SK-N-SH treated with all-trans-retinoic acid at 6 μM for 48 hours (cell line): ENCODE measurements around the gene ZNF362.

Experiments used
- ATAC-seq: fragments of 200-7000 bp; cut with Tn5 transposase; 3 replicates; pipeline ENCODE4 v1.9.1; 2020; ENCODE audit warnings: mild to moderate bottlenecking, moderate library complexity
- ARNTL ChIP-seq: fragments of 450-650 bp; formaldehyde crosslinking; IDR thresholded peaks from 2 replicates; pipeline ENCODE4 v1.5.0; 2020; ENCODE audit warnings: low read depth, mild to moderate bottlenecking, moderate library complexity, borderline replicate concordance
- BACH2 ChIP-seq: fragments of 250-450 bp; sonication (Bioruptor Pico); IDR thresholded peaks from 2 replicates; pipeline ENCODE4 v1.9.0; 2021; ENCODE audit warnings: mild to moderate bottlenecking, borderline replicate concordance
- CREB5 ChIP-seq: fragments of 250-450 bp; sonication (Bioruptor Pico); IDR thresholded peaks from 2 replicates; pipeline ENCODE4 v1.5.1; 2020; ENCODE audit warnings: low read depth, mild to moderate bottlenecking, moderate library complexity
- CSDC2 ChIP-seq: fragments of 250-450 bp; sonication (Bioruptor Pico); IDR thresholded peaks from 2 replicates; pipeline ENCODE4 v1.5.0; 2020; ENCODE audit warnings: mild to moderate bottlenecking, moderate library complexity
- CSRNP3 ChIP-seq: fragments of 250-450 bp; sonication (Bioruptor Pico); IDR thresholded peaks from 2 replicates; pipeline ENCODE4 v1.5.1; 2021; ENCODE audit warnings: mild to moderate bottlenecking, moderate library complexity
- GLIS3 ChIP-seq: fragments of 250-450 bp; sonication (Bioruptor Pico); IDR thresholded peaks from 2 replicates; pipeline ENCODE4 v1.5.0; 2020; ENCODE audit warnings: mild to moderate bottlenecking, moderate library complexity
- ISL1 ChIP-seq: fragments of 250-450 bp; sonication (Bioruptor Pico); IDR thresholded peaks from 2 replicates; pipeline ENCODE4 v2.1.2; 2022; ENCODE audit warnings: mild to moderate bottlenecking, moderate library complexity
- OSR1 ChIP-seq: fragments of 250-450 bp; sonication (Bioruptor Pico); IDR thresholded peaks from 2 replicates; pipeline ENCODE4 v1.8.0; 2022; ENCODE audit warnings: moderate library complexity, mild to moderate bottlenecking, inconsistent platforms
- POU6F1 ChIP-seq: fragments of 250-450 bp; sonication (Bioruptor Pico); IDR thresholded peaks from 2 replicates; pipeline ENCODE4 v1.8.0; 2021; ENCODE audit warnings: low read depth, mild to moderate bottlenecking, moderate library complexity, borderline replicate concordance
- PPARA ChIP-seq: fragments of 250-450 bp; sonication (Bioruptor Pico); IDR thresholded peaks from 2 replicates; pipeline ENCODE4 v1.5.0; 2020; ENCODE audit warnings: mild to moderate bottlenecking, borderline replicate concordance
- RARB ChIP-seq: fragments of 250-450 bp; sonication (Bioruptor Pico); IDR thresholded peaks from 2 replicates; pipeline ENCODE4 v1.8.0; 2021; ENCODE audit warnings: mild to moderate bottlenecking, moderate library complexity
- SNAI2 ChIP-seq: fragments of 250-450 bp; sonication (Bioruptor Pico); IDR thresholded peaks from 2 replicates; pipeline ENCODE4 v1.5.0; 2020; ENCODE audit warnings: mild to moderate bottlenecking, moderate library complexity
- TCF4 ChIP-seq: fragments of 250-450 bp; sonication (Bioruptor Pico); IDR thresholded peaks from 2 replicates; pipeline ENCODE4 v1.8.0; 2021; ENCODE audit warnings: mild to moderate bottlenecking, moderate library complexity, borderline replicate concordance
- TOX ChIP-seq: fragments of 250-450 bp; sonication (Bioruptor Pico); IDR thresholded peaks from 2 replicates; pipeline ENCODE4 v1.8.0; 2021; ENCODE audit warnings: mild to moderate bottlenecking, moderate library complexity, borderline replicate concordance
- TSHZ2 ChIP-seq: fragments of 250-450 bp; sonication (Bioruptor Pico); IDR thresholded peaks from 2 replicates; pipeline ENCODE4 v1.5.0; 2020; ENCODE audit warnings: mild to moderate bottlenecking, moderate library complexity
- ZC3H10 ChIP-seq: fragments of 250-450 bp; sonication (Bioruptor Pico); IDR thresholded peaks from 2 replicates; pipeline ENCODE4 v1.5.1; 2021; ENCODE audit warnings: mild to moderate bottlenecking, moderate library complexity
- ZFP3 ChIP-seq: fragments of 250-450 bp; sonication (Bioruptor Pico); IDR thresholded peaks from 2 replicates; pipeline ENCODE4 v1.5.0; 2020; ENCODE audit warnings: mild to moderate bottlenecking, moderate library complexity
- ZFP30 ChIP-seq: fragments of 450-650 bp; formaldehyde crosslinking; IDR thresholded peaks from 2 replicates; pipeline ENCODE4 v1.5.0; 2022; ENCODE audit warnings: mild to moderate bottlenecking, moderate library complexity
- ZNF565 ChIP-seq: fragments of 450-650 bp; formaldehyde crosslinking; conservative IDR thresholded peaks from 2 replicates; pipeline ENCODE4 v1.5.0; 2020; ENCODE audit warnings: low read depth, mild to moderate bottlenecking, moderate library complexity
- ZNF70 ChIP-seq: fragments of 450-650 bp; formaldehyde crosslinking; IDR thresholded peaks from 2 replicates; pipeline ENCODE4 v1.5.0; 2020; ENCODE audit warnings: mild to moderate bottlenecking, moderate library complexity
- ZNF8 ChIP-seq: fragments of 450-650 bp; formaldehyde crosslinking; IDR thresholded peaks from 2 replicates; pipeline ENCODE4 v1.5.0; 2020; ENCODE audit warnings: mild to moderate bottlenecking, moderate library complexity

Gene ZNF362

GRCh38 chr1:33272509-33272908, 16.2 kb downstream of the ZNF362 start (continued):
- TF ChIP-seq TSHZ2 (CRISPR knock-in tag) (no peak), TCF4 (CRISPR knock-in tag) (no peak), PPARA (CRISPR knock-in tag) (no peak)

- no peak for TF ChIP-seq OSR1 (CRISPR knock-in tag)
- TF ChIP-seq ZNF8 (CRISPR knock-in tag), result no peak
- no peak for TF ChIP-seq TSHZ2 (CRISPR knock-in tag)
- TF ChIP-seq CSDC2 (CRISPR knock-in tag), result no peak
- TF ChIP-seq ISL1 (CRISPR knock-in tag), result no peak
- TF ChIP-seq ARNTL (CRISPR knock-in tag), result no peak
- TF ChIP-seq ZC3H10 (CRISPR knock-in tag), result no peak
- no peak for TF ChIP-seq SNAI2 (CRISPR knock-in tag)
- TF ChIP-seq ZNF565, result no peak
- TF ChIP-seq GLIS3 (CRISPR knock-in tag), result no peak
- no peak for TF ChIP-seq CREB5 (CRISPR knock-in tag)
- TF ChIP-seq RARB (CRISPR knock-in tag), result no peak
- no peak for TF ChIP-seq TOX
- no peak for TF ChIP-seq CSRNP3 (CRISPR knock-in tag)
- TF ChIP-seq ZFP30 (CRISPR knock-in tag), result no peak
- no peak for TF ChIP-seq PPARA (CRISPR knock-in tag)
- no peak for TF ChIP-seq ZNF70 (CRISPR knock-in tag)
- TF ChIP-seq ZFP3 (CRISPR knock-in tag), result no peak
- TF ChIP-seq POU6F1, result no peak
- ATAC-seq, result no peak
Observed at GRCh38 chr1:33272930-33273329, 16.6 kb downstream of the ZNF362 start.

- no peak for ATAC-seq
Observed at GRCh38 chr1:33273406-33273805, 17.1 kb downstream of the ZNF362 start.

More at GRCh38 chr1:33273406-33273805, 17.1 kb downstream of the ZNF362 start:
- TF ChIP-seq ISL1 (CRISPR knock-in tag) (no peak), BACH2 (no peak), SNAI2 (CRISPR knock-in tag) (no peak), ZNF8 (CRISPR knock-in tag) (no peak), RARB (CRISPR knock-in tag) (no peak), GLIS3 (CRISPR knock-in tag) (no peak), ZNF565 (no peak), ZC3H10 (CRISPR knock-in tag) (no peak), CREB5 (CRISPR knock-in tag) (no peak), TSHZ2 (CRISPR knock-in tag) (no peak), POU6F1 (no peak), PPARA (CRISPR knock-in tag) (no peak)
